Stimulated activated CD8-positive, alpha-beta memory T cell treated with anti-CD3 and anti-CD28 coated beads, Interleukin-7, amount 100 ng/mL, for 4 hours (primary cell): ENCODE results near the gene GPATCH1.
A peak's percentile ranks its signal among the peaks of the same experiment; 100 is the strongest.
"Not testable (repeated sequence)": the region's sequence is repeated elsewhere in the genome, so short reads cannot be mapped to it uniquely, and the experiment has no call there.

ENCODE experiments used
- DNase-seq, 2 donors: peaks; one replicate each; pipeline ENCODE4 v3.0.0-alpha.2; 2020; ENCODE audit warnings: low read depth in 2 of 2

Gene GPATCH1

DNA sequence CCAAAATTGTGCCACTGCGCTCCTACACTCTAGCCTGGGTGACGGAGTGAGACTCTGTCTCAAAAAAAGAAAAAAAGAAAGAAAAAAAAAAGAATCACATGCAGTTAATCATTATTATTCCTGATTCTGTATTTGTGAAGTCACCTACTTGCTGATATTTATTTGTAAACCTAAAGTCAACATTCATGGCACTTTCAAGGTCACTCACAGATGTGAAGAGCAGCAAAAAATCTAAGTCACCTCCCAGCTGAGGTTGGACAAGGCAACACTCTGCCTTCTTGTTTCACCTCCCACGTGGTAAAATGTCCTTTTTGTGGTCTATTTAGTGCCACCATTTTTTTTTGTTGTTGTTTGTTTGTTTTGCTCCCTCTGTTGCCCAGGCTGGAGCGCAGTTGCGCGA lies 77.4 kb downstream of the GPATCH1 start:
- DNase-seq: no peak

DNA sequence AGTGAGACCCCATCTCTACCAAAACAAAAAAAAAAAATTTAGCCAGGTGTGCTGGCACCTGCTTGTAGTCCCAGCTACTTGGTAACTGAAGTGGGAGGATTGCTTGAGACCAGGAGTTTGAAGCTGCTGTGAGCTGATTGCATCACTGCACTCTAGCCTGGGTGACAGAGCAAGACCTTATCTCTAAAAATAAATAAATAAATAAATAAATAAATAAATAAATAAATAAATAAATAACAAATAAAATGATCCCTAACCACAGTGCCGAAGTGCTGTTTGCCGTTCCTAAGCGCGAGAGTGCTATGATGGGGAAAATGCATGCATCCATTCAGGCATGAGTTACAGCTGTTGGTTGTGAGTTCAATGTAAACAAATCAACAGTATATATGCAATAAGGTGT lies 78.2 kb downstream of the GPATCH1 start:
- DNase-seq: no peak

- DNase-seq: no peak
These were observed 78.9 kb downstream of the GPATCH1 start for GRCh38 chr19:33159893-33160292.

- no peak for DNase-seq
These were observed 80.2 kb downstream of the GPATCH1 start for GRCh38 chr19:33161201-33161600.

DNA sequence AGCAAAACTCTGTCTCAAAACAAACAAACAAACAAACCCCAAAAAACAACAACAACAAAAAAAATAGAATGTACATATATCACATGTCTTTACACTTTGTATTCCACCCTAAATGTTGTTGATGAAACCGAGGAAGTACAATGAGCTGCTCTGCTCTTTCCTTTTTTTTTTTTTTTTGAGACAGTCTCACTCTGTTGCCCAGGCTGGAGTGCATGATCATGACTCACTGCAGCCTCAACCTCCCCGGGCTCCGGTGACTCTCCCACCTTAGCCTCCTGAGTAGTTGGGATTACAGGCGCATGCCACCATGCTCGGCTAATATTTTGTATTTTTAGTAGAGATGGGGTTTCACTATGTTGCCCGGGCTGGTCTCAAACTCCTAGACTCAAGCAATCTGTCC lies 82.5 kb downstream of the GPATCH1 start:
- DNase-seq: no peak

- DNase-seq: not testable (repeated sequence)
These were observed 85.1 kb downstream of the GPATCH1 start for GRCh38 chr19:33166037-33166436.

GRCh38 chr19:33167438-33167837 lies 86.5 kb downstream of the GPATCH1 start:
- no peak for DNase-seq

- no peak for DNase-seq
These were observed 87.5 kb downstream of the GPATCH1 start for GRCh38 chr19:33168528-33168927.

DNA sequence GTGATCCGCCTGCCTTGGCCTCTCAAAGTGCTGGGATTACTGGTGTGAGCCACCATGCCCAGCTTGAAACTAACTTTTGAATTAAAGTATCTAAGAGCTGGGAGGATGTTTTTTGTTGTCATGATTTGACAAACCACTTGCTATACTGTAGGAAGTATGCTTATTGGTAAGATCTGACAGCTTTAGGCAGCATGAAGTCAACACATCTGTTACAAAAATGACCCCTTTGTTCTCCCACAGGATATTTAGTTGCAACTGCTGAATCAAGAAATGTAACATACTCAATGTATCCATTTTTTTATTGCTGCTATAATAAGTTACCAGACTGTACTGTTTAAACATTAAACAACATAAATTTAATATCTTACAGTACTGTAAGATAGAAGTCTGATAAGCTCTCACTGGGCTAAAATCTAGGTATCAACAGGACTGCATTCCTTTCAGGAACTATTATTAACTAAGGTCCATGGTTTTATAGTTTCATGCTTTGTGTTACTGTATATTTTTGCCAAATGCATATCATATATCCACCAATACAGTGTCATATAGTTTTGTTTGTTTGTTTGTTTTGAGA lies 90.3 kb downstream of the GPATCH1 start:
- no peak for DNase-seq

DNA sequence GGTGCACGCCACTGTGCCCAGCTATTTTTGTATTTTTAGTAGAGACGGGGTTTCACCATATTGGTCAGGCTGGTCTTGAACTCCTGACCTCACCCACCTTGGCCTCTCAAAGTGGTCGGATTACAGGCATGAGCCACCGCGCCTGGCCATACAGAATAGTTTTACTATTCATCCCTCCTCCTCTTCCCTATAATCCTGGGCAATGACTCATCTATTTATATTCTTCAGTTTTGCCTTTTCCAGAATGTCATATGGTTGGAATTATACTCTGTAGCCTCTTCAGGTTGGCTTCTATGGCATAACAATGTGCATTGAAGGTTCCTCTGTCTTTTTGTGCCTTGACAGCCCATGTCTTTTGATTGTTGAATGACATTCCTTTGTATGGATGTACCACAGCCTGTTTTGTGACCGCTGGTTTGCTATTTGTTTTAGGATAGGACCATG lies 91.0 kb downstream of the GPATCH1 start:
- DNase-seq: no peak

DNA sequence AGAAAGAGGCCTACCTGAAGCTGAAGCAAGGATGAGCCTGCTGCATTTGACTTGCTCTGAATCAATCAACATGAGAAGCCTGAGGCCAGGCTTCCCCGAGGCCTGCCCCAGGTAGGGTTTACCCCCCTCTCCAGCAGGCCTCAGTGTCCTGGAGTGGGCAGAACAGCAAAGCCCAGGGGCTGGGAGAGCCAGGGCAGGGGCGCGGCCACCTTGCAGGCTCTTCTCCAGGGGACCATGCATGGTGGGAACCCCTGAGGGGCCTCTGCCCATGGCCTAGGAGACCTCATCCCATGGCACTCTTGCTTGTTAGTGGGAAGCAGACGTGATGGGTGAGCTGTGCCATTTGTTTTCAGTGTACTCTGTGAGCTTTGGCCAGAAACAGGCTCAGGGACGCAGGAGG lies 93.2 kb downstream of the GPATCH1 start:
- no peak for DNase-seq

- no peak for DNase-seq
These were observed 94.3 kb downstream of the GPATCH1 start for GRCh38 chr19:33175156-33175782.

DNA sequence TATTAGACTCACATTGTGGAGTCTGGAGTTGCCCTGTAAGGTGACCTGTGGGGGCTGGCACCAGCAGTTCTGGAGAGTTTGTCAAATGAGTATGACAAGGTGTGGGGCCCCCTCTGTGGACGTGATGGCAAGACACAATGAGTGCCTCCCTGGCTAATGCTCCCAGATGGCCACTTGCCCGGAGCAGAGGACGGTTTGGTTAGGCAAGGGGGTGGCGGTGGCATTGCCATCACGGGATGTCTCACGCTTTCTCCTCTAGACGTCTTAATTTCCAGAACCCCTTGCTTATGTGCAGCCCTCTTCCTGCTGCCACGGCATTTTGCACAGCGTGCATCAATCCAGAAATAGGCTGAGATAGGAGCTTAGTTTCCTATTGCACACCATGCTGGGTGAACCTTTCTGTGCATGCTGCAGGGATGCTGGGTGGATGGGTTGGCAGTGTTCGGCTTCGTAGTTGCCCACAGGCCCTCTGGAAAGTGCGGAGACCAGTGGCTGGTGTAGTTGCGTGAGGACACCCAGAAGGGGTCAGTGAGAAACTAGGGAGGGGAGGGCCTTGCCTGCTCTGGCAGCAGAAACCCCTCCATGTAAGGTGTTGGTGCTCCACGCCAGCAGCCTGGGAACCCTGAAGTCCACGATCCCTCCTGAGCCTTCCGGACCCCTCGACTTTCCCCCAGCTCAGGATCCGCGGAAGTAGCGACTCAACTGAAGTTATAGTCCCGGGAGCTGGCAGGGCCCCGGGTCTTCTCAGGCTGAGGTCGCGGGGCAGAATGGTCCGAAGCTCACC lies 95.1 kb downstream of the GPATCH1 start:
- DNase-seq: peak in 1 of 2 donors; percentile 3

GRCh38 chr19:33176670-33177416 lies 95.9 kb downstream of the GPATCH1 start:
- peak; percentile 96 to 97 for DNase-seq

DNA sequence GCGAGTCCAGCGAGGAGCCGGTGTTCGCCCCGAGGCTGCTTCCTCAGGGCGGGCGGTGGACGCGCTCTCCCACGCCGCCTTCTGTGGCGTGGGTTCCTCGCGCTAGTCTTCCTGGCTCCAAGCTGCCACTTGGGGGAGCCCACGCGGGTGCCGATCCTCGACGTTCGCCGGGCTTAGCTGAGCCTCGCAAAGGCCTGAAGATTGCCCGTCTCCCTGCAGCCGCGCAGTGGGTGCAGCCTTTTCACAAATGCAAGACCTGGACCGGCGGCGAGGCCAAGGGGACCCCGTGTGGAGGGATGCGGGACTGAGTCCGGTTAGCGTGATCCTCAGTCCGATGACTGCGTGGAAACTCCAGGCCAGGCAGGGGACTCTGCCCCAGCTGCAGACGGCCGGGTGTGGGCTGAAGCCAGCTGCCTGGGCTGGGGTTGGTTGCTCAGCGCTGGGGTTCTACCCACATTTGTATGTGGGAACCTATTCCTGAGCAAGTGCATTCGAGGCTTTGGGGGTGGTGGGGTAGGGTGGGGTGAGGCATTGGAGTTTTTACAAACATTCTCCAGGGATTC lies 96.5 kb downstream of the GPATCH1 start:
- DNase-seq: no peak
